Measurements from ENCODE around the gene EYA3. TPM values are rescaled to one million over a fixed set of nuclear protein-coding genes. Genes with fewer than 3 reads are reported as not detected.

The EYA3 gene
- total and polyA plus RNA-seq, 2 of the 8 experiments (the other 6 are each of a cell fraction or from before 2014, with no cell fraction given), result 15.0 to 33.9 TPM

- TF ChIP-seq CHD7 (IDR thresholded peaks at IDR 0.05; ENCODE audit: insufficient replicate concordance, low read length), result no peak
- TF ChIP-seq ATF2 (IDR thresholded peaks at IDR 0.05; ENCODE audit: low read length), result no peak
- TF ChIP-seq CTCF (IDR thresholded peaks at IDR 0.05; ENCODE audit: control extremely low read depth in 1 of 3, insufficient read depth in 1 of 3, low read depth in 1 of 3, low read length in 3 of 3), result peak in 1 of 3 experiments; percentile 0; a peak in 1 of 4 replicates
Measured at GRCh38 chr1:28087614-28088167, 719 bp downstream of the EYA3 start (continued).

Data from H1 (cell line).